ENCODE measurements around the gene TMEM220.

The TMEM220 gene

GRCh38 chr17:10664571-10664970 lies 65.3 kb downstream of the TMEM220 start:
- no peak for DNase-seq (ENCODE audit: low spot score)

Data from hepatic stellate cell (primary cell).